ENCODE results near the gene VAV2. TPM values are rescaled to one million over a fixed set of nuclear protein-coding genes. Genes with fewer than 3 reads are reported as not detected.

VAV2 gene
- total RNA-seq, 1 experiment from 2014 or later, result 9.7 TPM

DNA sequence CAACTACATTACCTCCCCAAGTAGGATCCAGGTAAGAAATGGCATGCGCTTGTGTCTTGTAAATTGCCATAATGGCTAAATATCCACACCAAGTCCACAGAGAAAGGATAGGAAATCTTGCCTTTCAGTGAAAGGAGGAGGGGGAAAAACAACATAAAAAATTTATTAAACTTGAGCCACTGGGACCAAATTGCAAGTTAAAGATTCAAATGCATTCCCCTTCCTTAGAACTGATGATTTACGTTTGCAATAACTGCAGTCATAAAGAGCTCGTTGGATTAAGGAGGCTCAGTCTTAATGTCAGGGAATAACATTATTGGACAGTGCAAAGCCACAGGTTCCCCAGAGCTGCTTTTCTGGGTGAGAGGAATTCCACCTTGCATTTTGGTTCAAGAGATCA, 161.4 kb downstream of the VAV2 start:
- no peak for TF ChIP-seq EZH2 (IDR thresholded peaks at IDR 0.05; ENCODE audit: low read length, unreplicated experiment)
- intact Hi-C loops (cut with micrococcal nuclease), result no loop called here
- H3K9me3 ChIP-seq (ENCODE audit: low read length), result no peaks in the 10 kb centered on the region
- H3K79me2 ChIP-seq (ENCODE audit: low read length), result no peaks in the 10 kb centered on the region
- no peak overlapping the region for H3K27ac ChIP-seq (ENCODE audit: low read length)
- DNase-seq, result no peak
- no peak for ATAC-seq
- ChIA-PET CTCF (no interaction called here), POLR2A (ENCODE audit: unreplicated experiment) (no interaction called here)
- BruUV-seq (replicated peaks), result no TSS peak
- no peaks in the 10 kb centered on the region for H3K36me3 ChIP-seq (ENCODE audit: low read depth, low read length)
- no peaks in the 10 kb centered on the region for H3F3A ChIP-seq (ENCODE audit: low read length, unreplicated experiment)
- no peak overlapping the region for H2AFZ ChIP-seq (ENCODE audit: low read length)
- no peak overlapping the region for H3K4me3 ChIP-seq (ENCODE audit: low read length)
- no peaks in the 10 kb centered on the region for H3K27me3 ChIP-seq (ENCODE audit: low read length)
- no peaks in the 10 kb centered on the region for H3K4me1 ChIP-seq (ENCODE audit: insufficient read depth, low read length)
- H3K9me2 ChIP-seq (replicated peaks; ENCODE audit: low read length), result no peaks in the 10 kb centered on the region
- no peaks in the 10 kb centered on the region for H4K20me1 ChIP-seq (ENCODE audit: low read length)
- no peak overlapping the region for H3K9ac ChIP-seq (ENCODE audit: low read length)
- H3K4me2 ChIP-seq (ENCODE audit: low read length), result no peak overlapping the region

DNA sequence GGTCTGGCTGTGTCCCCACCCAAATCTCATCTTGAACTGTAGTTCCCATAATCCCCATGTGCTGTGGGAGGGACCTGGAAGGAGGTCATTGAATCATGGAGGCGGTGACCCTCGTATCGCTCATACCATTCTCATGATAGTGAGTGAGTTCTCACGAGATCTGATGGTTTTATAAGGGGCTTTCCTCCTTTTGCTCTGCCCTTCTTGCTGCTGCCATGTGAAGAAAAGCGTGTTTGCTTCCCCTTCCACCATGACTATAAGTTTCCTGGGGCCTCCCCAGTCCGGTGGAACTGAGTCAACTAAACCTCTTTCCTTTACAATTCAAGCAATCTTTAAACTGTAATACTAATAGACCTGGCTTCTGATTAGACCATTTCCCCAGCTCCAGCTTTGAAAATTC, 161.8 kb downstream of the VAV2 start:
- H3K79me2 ChIP-seq (ENCODE audit: low read length), result no peaks in the 10 kb centered on the region
- no peak for ATAC-seq
- H4K20me1 ChIP-seq (ENCODE audit: low read length), result no peaks in the 10 kb centered on the region
- H3K9me2 ChIP-seq (replicated peaks; ENCODE audit: low read length), result no peaks in the 10 kb centered on the region
- no peaks in the 10 kb centered on the region for H3K9me3 ChIP-seq (ENCODE audit: low read length)
- BruUV-seq (replicated peaks), result no TSS peak
- TF ChIP-seq, protein P1, sequence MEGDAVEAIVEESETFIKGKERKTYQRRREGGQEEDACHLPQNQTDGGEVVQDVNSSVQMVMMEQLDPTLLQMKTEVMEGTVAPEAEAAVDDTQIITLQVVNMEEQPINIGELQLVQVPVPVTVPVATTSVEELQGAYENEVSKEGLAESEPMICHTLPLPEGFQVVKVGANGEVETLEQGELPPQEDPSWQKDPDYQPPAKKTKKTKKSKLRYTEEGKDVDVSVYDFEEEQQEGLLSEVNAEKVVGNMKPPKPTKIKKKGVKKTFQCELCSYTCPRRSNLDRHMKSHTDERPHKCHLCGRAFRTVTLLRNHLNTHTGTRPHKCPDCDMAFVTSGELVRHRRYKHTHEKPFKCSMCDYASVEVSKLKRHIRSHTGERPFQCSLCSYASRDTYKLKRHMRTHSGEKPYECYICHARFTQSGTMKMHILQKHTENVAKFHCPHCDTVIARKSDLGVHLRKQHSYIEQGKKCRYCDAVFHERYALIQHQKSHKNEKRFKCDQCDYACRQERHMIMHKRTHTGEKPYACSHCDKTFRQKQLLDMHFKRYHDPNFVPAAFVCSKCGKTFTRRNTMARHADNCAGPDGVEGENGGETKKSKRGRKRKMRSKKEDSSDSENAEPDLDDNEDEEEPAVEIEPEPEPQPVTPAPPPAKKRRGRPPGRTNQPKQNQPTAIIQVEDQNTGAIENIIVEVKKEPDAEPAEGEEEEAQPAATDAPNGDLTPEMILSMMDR (conservative IDR thresholded peaks at IDR 0.05; ENCODE audit: low read depth, low read length), result no peak
- TF ChIP-seq EZH2phosphoT487 (IDR thresholded peaks at IDR 0.05; ENCODE audit: borderline replicate concordance, low read length) (no peak), EZH2 (IDR thresholded peaks at IDR 0.05; ENCODE audit: low read length, unreplicated experiment) (no peak)
- no peak overlapping the region for H2AFZ ChIP-seq (ENCODE audit: low read length)
- CTCF ChIA-PET, result no interaction called here
- no peaks in the 10 kb centered on the region for H3K36me3 ChIP-seq (ENCODE audit: low read depth, low read length)
- H3K27ac ChIP-seq (ENCODE audit: low read length), result no peak overlapping the region
- no peaks in the 10 kb centered on the region for H3F3A ChIP-seq (ENCODE audit: low read length, unreplicated experiment)
- H3K9ac ChIP-seq (ENCODE audit: low read length), result no peak overlapping the region
- no peak overlapping the region for H3K4me2 ChIP-seq (ENCODE audit: low read length)
- H3K4me1 ChIP-seq (ENCODE audit: insufficient read depth, low read length), result no peaks in the 10 kb centered on the region
- no peak for DNase-seq
- POLR2A ChIA-PET (ENCODE audit: unreplicated experiment), result no interaction called here
- H3K27me3 ChIP-seq (ENCODE audit: low read length), result no peaks in the 10 kb centered on the region
- intact Hi-C loops (cut with micrococcal nuclease), result no loop called here
- no peak overlapping the region for H3K4me3 ChIP-seq (ENCODE audit: low read length)

- no peaks in the 10 kb centered on the region for H3K27me3 ChIP-seq (ENCODE audit: low read length)
- ATAC-seq, result no peak
Measured at GRCh38 chr9:133828338-133828997, 163.7 kb downstream of the VAV2 start.

More at GRCh38 chr9:133828338-133828997, 163.7 kb downstream of the VAV2 start:
- DNase-seq, result no peak
- H3K4me3 ChIP-seq (ENCODE audit: low read length), result no peak overlapping the region
- H3K9me2 ChIP-seq (replicated peaks; ENCODE audit: low read length), result no peaks in the 10 kb centered on the region
- CTCF ChIA-PET, result no interaction called here
- H3K4me1 ChIP-seq (ENCODE audit: insufficient read depth, low read length), result no peaks in the 10 kb centered on the region
- no peak overlapping the region for H3K27ac ChIP-seq (ENCODE audit: low read length)
- TF ChIP-seq EZH2 (IDR thresholded peaks at IDR 0.05; ENCODE audit: low read length, unreplicated experiment), result no peak
- TF ChIP-seq, protein P1 (conservative IDR thresholded peaks at IDR 0.05; ENCODE audit: low read depth, low read length), result no peak
- TF ChIP-seq EZH2phosphoT487 (IDR thresholded peaks at IDR 0.05; ENCODE audit: borderline replicate concordance, low read length), result no peak
- H3K9ac ChIP-seq (ENCODE audit: low read length), result no peak overlapping the region
- POLR2A ChIA-PET (ENCODE audit: unreplicated experiment), result no interaction called here
- H3K79me2 ChIP-seq (ENCODE audit: low read length), result no peaks in the 10 kb centered on the region
- no peak overlapping the region for H3K4me2 ChIP-seq (ENCODE audit: low read length)
- H3K36me3 ChIP-seq (ENCODE audit: low read depth, low read length), result no peaks in the 10 kb centered on the region
- intact Hi-C loops (cut with micrococcal nuclease), result no loop called here
- H3F3A ChIP-seq (ENCODE audit: low read length, unreplicated experiment), result no peaks in the 10 kb centered on the region
- H2AFZ ChIP-seq (ENCODE audit: low read length), result no peak overlapping the region
- no peaks in the 10 kb centered on the region for H3K9me3 ChIP-seq (ENCODE audit: low read length)
- no peaks in the 10 kb centered on the region for H4K20me1 ChIP-seq (ENCODE audit: low read length)
- BruUV-seq (replicated peaks), result no TSS peak
